Stimulated activated CD4-positive, alpha-beta T cell treated with anti-CD3 and anti-CD28 coated beads, Interleukin-15, amount 100 ng/mL, for 48 hours (primary cell): Measurements from ENCODE around the gene DLGAP4.
"Not testable (repeated sequence)": the region's sequence is repeated elsewhere in the genome, so short reads cannot be mapped to it uniquely, and the experiment has no call there.

ENCODE experiments used
- DNase-seq, 2 donors: peaks; one replicate each; pipeline ENCODE4 v3.0.0-alpha.2; 2020; ENCODE audit warnings: low read depth in 2 of 2

Gene DLGAP4

GRCh38 chr20:36564078-36564725 is 258.1 kb downstream of the DLGAP4 start:
- DNase-seq, result not testable (repeated sequence)

GRCh38 chr20:36564726-36565121 is 258.6 kb downstream of the DLGAP4 start:
- DNase-seq, result not testable (repeated sequence)

GRCh38 chr20:36565520-36565919 is 259.4 kb downstream of the DLGAP4 start:
- DNase-seq, result no peak

GRCh38 chr20:36569847-36570429 is 263.8 kb downstream of the DLGAP4 start:
- no peak for DNase-seq

- DNase-seq, result no peak
These were observed 265.7 kb downstream of the DLGAP4 start for GRCh38 chr20:36571564-36572504.

- DNase-seq, result peak; percentile 72 to 74
These were observed 266.6 kb downstream of the DLGAP4 start for GRCh38 chr20:36572701-36573102.

GRCh38 chr20:36573103-36573797 is 267.1 kb downstream of the DLGAP4 start, which contains the start of gene TGIF2:
Gene TGIF2 (plus strand): TSS chr20:36573597. CDS start chr20:36578775, 5,178 bp downstream.
- DNase-seq, result peak; percentile 80 to 83

GRCh38 chr20:36573798-36574365 is 267.7 kb downstream of the DLGAP4 start:
- DNase-seq, result no peak

GRCh38 chr20:36574366-36575135 is 268.4 kb downstream of the DLGAP4 start:
- DNase-seq, result no peak

- no peak for DNase-seq
These were observed 269.9 kb downstream of the DLGAP4 start for GRCh38 chr20:36576081-36576445.
